Measurements from ENCODE around the gene CALHM2.
"Not testable (repeated sequence)": the region's sequence is repeated elsewhere in the genome, so short reads cannot be mapped to it uniquely, and the experiment has no call there.

The CALHM2 gene

GRCh38 chr10:103492655-103493261 lies 40.6 kb upstream of the CALHM2 start:
- H3K4me1 ChIP-seq (ENCODE audit: control insufficient read depth, insufficient read depth, low read length) = peaks cover 3% of the 10 kb centered on the region; the same call in 1 of the 2 replicates
- no peak overlapping the region; the same call in 1 of the 2 replicates for H3K4me3 ChIP-seq (ENCODE audit: low read length)
- no peak for DNase-seq (ENCODE audit: low read depth, low spot score)
- H3K36me3 ChIP-seq (ENCODE audit: control insufficient read depth, insufficient read depth, low read length) = no peaks in the 10 kb centered on the region
- H3K27me3 ChIP-seq (ENCODE audit: control insufficient read depth, insufficient read depth, low read length) = peaks cover 16% of the 10 kb centered on the region
- H3K9me3 ChIP-seq (ENCODE audit: control insufficient read depth, insufficient read depth, low read length) = no peaks in the 10 kb centered on the region
- no peak overlapping the region for H3K27ac ChIP-seq (ENCODE audit: low read length)
- WGBS (ENCODE audit: insufficient coverage, insufficient read length) = no CpG with 5 or more reads among the region's 5 CpGs

GRCh38 chr10:103491729-103492364 lies 39.7 kb upstream of the CALHM2 start:
- peaks cover 16% of the 10 kb centered on the region for H3K27me3 ChIP-seq (ENCODE audit: control insufficient read depth, insufficient read depth, low read length)
- H3K36me3 ChIP-seq (ENCODE audit: control insufficient read depth, insufficient read depth, low read length) = no peaks in the 10 kb centered on the region
- H3K4me3 ChIP-seq (ENCODE audit: low read length) = no peak overlapping the region
- WGBS (ENCODE audit: insufficient coverage, insufficient read length) = no CpG with 5 or more reads among the region's 7 CpGs
- H3K27ac ChIP-seq (ENCODE audit: low read length) = no peak overlapping the region
- DNase-seq (ENCODE audit: low read depth, low spot score) = no peak
- H3K4me1 ChIP-seq (ENCODE audit: control insufficient read depth, insufficient read depth, low read length) = peaks cover 3% of the 10 kb centered on the region; the same call in 1 of the 2 replicates
- H3K9me3 ChIP-seq (ENCODE audit: control insufficient read depth, insufficient read depth, low read length) = no peaks in the 10 kb centered on the region

GRCh38 chr10:103490986-103491314 lies 38.8 kb upstream of the CALHM2 start:
- Histone ChIP-seq H3K4me3 (ENCODE audit: low read length) (no peak overlapping the region), H3K27ac (ENCODE audit: low read length) (no peak overlapping the region), H3K4me1 (ENCODE audit: control insufficient read depth, insufficient read depth, low read length) (peaks cover 3% of the 10 kb centered on the region; the same call in 1 of the 2 replicates), H3K36me3 (ENCODE audit: control insufficient read depth, insufficient read depth, low read length) (no peaks in the 10 kb centered on the region), H3K27me3 (ENCODE audit: control insufficient read depth, insufficient read depth, low read length) (peaks cover 16% of the 10 kb centered on the region), H3K9me3 (ENCODE audit: control insufficient read depth, insufficient read depth, low read length) (no peaks in the 10 kb centered on the region)
- no CpG with 5 or more reads among the region's 1 CpG for WGBS (ENCODE audit: insufficient coverage, insufficient read length)
- no peak for DNase-seq (ENCODE audit: low read depth, low spot score)

GRCh38 chr10:103487410-103487708 lies 35.2 kb upstream of the CALHM2 start:
- Histone ChIP-seq H3K27me3 (ENCODE audit: control insufficient read depth, insufficient read depth, low read length) (no peaks in the 10 kb centered on the region), H3K4me3 (ENCODE audit: low read length) (no peak overlapping the region), H3K27ac (ENCODE audit: low read length) (no peak overlapping the region), H3K9me3 (ENCODE audit: control insufficient read depth, insufficient read depth, low read length) (no peaks in the 10 kb centered on the region), H3K4me1 (ENCODE audit: control insufficient read depth, insufficient read depth, low read length) (0 out of 2 replicates have a peak, but pooled peaks cover 1% of the 10 kb centered on the region), H3K36me3 (ENCODE audit: control insufficient read depth, insufficient read depth, low read length) (no peaks in the 10 kb centered on the region)
- DNase-seq (ENCODE audit: low read depth, low spot score) = no peak
- WGBS (ENCODE audit: insufficient coverage, insufficient read length) = no CpG with 5 or more reads among the region's 2 CpGs

- H3K9me3 ChIP-seq (ENCODE audit: control insufficient read depth, insufficient read depth, low read length); H3K4me3 ChIP-seq (ENCODE audit: low read length); H3K27ac ChIP-seq (ENCODE audit: low read length); H3K27me3 ChIP-seq (ENCODE audit: control insufficient read depth, insufficient read depth, low read length); H3K36me3 ChIP-seq (ENCODE audit: control insufficient read depth, insufficient read depth, low read length); DNase-seq (ENCODE audit: low read depth, low spot score); H3K4me1 ChIP-seq (ENCODE audit: control insufficient read depth, insufficient read depth, low read length): not testable (repeated sequence)
- no CpG with 5 or more reads among the region's 8 CpGs for WGBS (ENCODE audit: insufficient coverage, insufficient read length)
These were observed 34.7 kb upstream of the CALHM2 start for GRCh38 chr10:103486635-103487409.

- Histone ChIP-seq H3K27ac (ENCODE audit: low read length) (no peak overlapping the region), H3K27me3 (ENCODE audit: control insufficient read depth, insufficient read depth, low read length) (no peaks in the 10 kb centered on the region), H3K36me3 (ENCODE audit: control insufficient read depth, insufficient read depth, low read length) (no peaks in the 10 kb centered on the region), H3K4me1 (ENCODE audit: control insufficient read depth, insufficient read depth, low read length) (0 out of 2 replicates have a peak, but pooled peaks cover 1% of the 10 kb centered on the region), H3K4me3 (ENCODE audit: low read length) (no peak overlapping the region), H3K9me3 (ENCODE audit: control insufficient read depth, insufficient read depth, low read length) (no peaks in the 10 kb centered on the region)
- DNase-seq (ENCODE audit: low read depth, low spot score) = no peak
- WGBS (ENCODE audit: insufficient coverage, insufficient read length) = no CpG with 5 or more reads among the region's 12 CpGs
These were observed 29.9 kb upstream of the CALHM2 start for GRCh38 chr10:103481974-103482531.

GRCh38 chr10:103480521-103480920 lies 28.4 kb upstream of the CALHM2 start:
- DNase-seq (ENCODE audit: low read depth, low spot score) = no peak

GRCh38 chr10:103479135-103479534 lies 27.0 kb upstream of the CALHM2 start, which contains the start of gene CALHM3:
Gene CALHM3, minus strand, starts transcription at chr10:103479240. Its CDS starts 208 bp downstream, at chr10:103479032.
- H3K27me3 ChIP-seq (ENCODE audit: control insufficient read depth, insufficient read depth, low read length) = no peaks in the 10 kb centered on the region
- no peak for DNase-seq (ENCODE audit: low read depth, low spot score)
- H3K4me3 ChIP-seq (ENCODE audit: low read length) = no peak within 1 kb of the TSS
- no peaks in the 10 kb centered on the region for H3K9me3 ChIP-seq (ENCODE audit: control insufficient read depth, insufficient read depth, low read length)
- no peak within 1 kb of the TSS for H3K27ac ChIP-seq (ENCODE audit: low read length)
- no peaks in the 10 kb centered on the region for H3K36me3 ChIP-seq (ENCODE audit: control insufficient read depth, insufficient read depth, low read length)
- no CpG with 5 or more reads among the region's 7 CpGs for WGBS (ENCODE audit: insufficient coverage, insufficient read length)
- H3K4me1 ChIP-seq (ENCODE audit: control insufficient read depth, insufficient read depth, low read length) = peaks cover 3% of the 10 kb centered on the region

More at GRCh38 chr10:103480521-103480920, 28.4 kb upstream of the CALHM2 start:
- H3K9me3 ChIP-seq (ENCODE audit: control insufficient read depth, insufficient read depth, low read length) = no peaks in the 10 kb centered on the region
- H3K27me3 ChIP-seq (ENCODE audit: control insufficient read depth, insufficient read depth, low read length) = no peaks in the 10 kb centered on the region
- no peak overlapping the region for H3K4me3 ChIP-seq (ENCODE audit: low read length)
- no CpG with 5 or more reads among the region's 5 CpGs for WGBS (ENCODE audit: insufficient coverage, insufficient read length)
- peaks cover 3% of the 10 kb centered on the region for H3K4me1 ChIP-seq (ENCODE audit: control insufficient read depth, insufficient read depth, low read length)
- H3K36me3 ChIP-seq (ENCODE audit: control insufficient read depth, insufficient read depth, low read length) = no peaks in the 10 kb centered on the region
- H3K27ac ChIP-seq (ENCODE audit: low read length) = no peak overlapping the region

- WGBS (ENCODE audit: insufficient coverage, insufficient read length) = no CpG with 5 or more reads among the region's 22 CpGs
- no peaks in the 10 kb centered on the region for H3K27me3 ChIP-seq (ENCODE audit: control insufficient read depth, insufficient read depth, low read length)
- no peaks in the 10 kb centered on the region for H3K9me3 ChIP-seq (ENCODE audit: control insufficient read depth, insufficient read depth, low read length)
- no peaks in the 10 kb centered on the region for H3K36me3 ChIP-seq (ENCODE audit: control insufficient read depth, insufficient read depth, low read length)
- H3K4me1 ChIP-seq (ENCODE audit: control insufficient read depth, insufficient read depth, low read length) = peaks cover 3% of the 10 kb centered on the region
- no peak for DNase-seq (ENCODE audit: low read depth, low spot score)
- H3K4me3 ChIP-seq (ENCODE audit: low read length) = no peak overlapping the region
- no peak overlapping the region for H3K27ac ChIP-seq (ENCODE audit: low read length)
These were observed 26.5 kb upstream of the CALHM2 start for GRCh38 chr10:103478671-103479070.

GRCh38 chr10:103476046-103476768 lies 24.0 kb upstream of the CALHM2 start:
- peak; percentile 57 for DNase-seq (ENCODE audit: low read depth, low spot score)
- Histone ChIP-seq H3K4me1 (ENCODE audit: control insufficient read depth, insufficient read depth, low read length) (peaks cover 5% of the 10 kb centered on the region), H3K4me3 (ENCODE audit: low read length) (no peak overlapping the region), H3K36me3 (ENCODE audit: control insufficient read depth, insufficient read depth, low read length) (no peaks in the 10 kb centered on the region), H3K9me3 (ENCODE audit: control insufficient read depth, insufficient read depth, low read length) (no peaks in the 10 kb centered on the region), H3K27ac (ENCODE audit: low read length) (no peak overlapping the region), H3K27me3 (ENCODE audit: control insufficient read depth, insufficient read depth, low read length) (no peaks in the 10 kb centered on the region)
- WGBS (ENCODE audit: insufficient coverage, insufficient read length) = no CpG with 5 or more reads among the region's 11 CpGs
